Measurements from ENCODE around the gene GRIN3A.

Gene GRIN3A

GRCh38 chr9:101738566-101739183 lies at the start of gene GRIN3A:
Gene GRIN3A (minus strand): TSS chr9:101738647. CDS start chr9:101737979, 668 bp downstream.
- no peaks in the 10 kb centered on the region for H3K9me2 ChIP-seq (replicated peaks; ENCODE audit: insufficient read depth, low read length)
- H3K27me3 ChIP-seq (ENCODE audit: low read length) = no peaks in the 10 kb centered on the region
- H3K9me3 ChIP-seq (ENCODE audit: insufficient read depth, low read length) = no peaks in the 10 kb centered on the region
- no peaks in the 10 kb centered on the region for H3K36me3 ChIP-seq (ENCODE audit: low read length)
- no peak within 1 kb of the TSS for H3K4me2 ChIP-seq (ENCODE audit: low read depth, low read length, poor library complexity, severe bottlenecking)
- no peak within 1 kb of the TSS for H3K27ac ChIP-seq (ENCODE audit: low read depth, low read length)
- H3F3A ChIP-seq (ENCODE audit: insufficient read depth) = no peaks in the 10 kb centered on the region
- no peak for TF ChIP-seq EZH2phosphoT487 (conservative IDR thresholded peaks at IDR 0.05; ENCODE audit: low read length)
- no peak for TF ChIP-seq CTCF (IDR thresholded peaks at IDR 0.05; ENCODE audit: insufficient read depth, low read length, poor library complexity, severe bottlenecking)
- no peak within 1 kb of the TSS for H3K9ac ChIP-seq (ENCODE audit: low read length)
- no peak within 1 kb of the TSS for H3K4me3 ChIP-seq (ENCODE audit: insufficient read depth, low read length, poor library complexity, severe bottlenecking)
- H4K20me1 ChIP-seq (ENCODE audit: low read depth, low read length) = no peaks in the 10 kb centered on the region
- H2AFZ ChIP-seq (ENCODE audit: low read depth, low read length, severe bottlenecking) = no peak within 1 kb of the TSS
- H3K79me2 ChIP-seq (ENCODE audit: insufficient read depth, low read length) = no peaks in the 10 kb centered on the region

GRCh38 chr9:101787891-101788290 lies 49.4 kb upstream of the GRIN3A start:
- no peak overlapping the region for H2AFZ ChIP-seq (ENCODE audit: low read depth, low read length, severe bottlenecking)
- H3K36me3 ChIP-seq (ENCODE audit: low read length) = no peaks in the 10 kb centered on the region
- no peak overlapping the region for H3K9ac ChIP-seq (ENCODE audit: low read length)
- H3K9me2 ChIP-seq (replicated peaks; ENCODE audit: insufficient read depth, low read length) = no peaks in the 10 kb centered on the region
- no peaks in the 10 kb centered on the region for H3K9me3 ChIP-seq (ENCODE audit: insufficient read depth, low read length)
- no peaks in the 10 kb centered on the region for H3F3A ChIP-seq (ENCODE audit: insufficient read depth)
- no peak overlapping the region for H3K4me3 ChIP-seq (ENCODE audit: insufficient read depth, low read length, poor library complexity, severe bottlenecking)
- H3K79me2 ChIP-seq (ENCODE audit: insufficient read depth, low read length) = no peaks in the 10 kb centered on the region
- H3K27ac ChIP-seq (ENCODE audit: low read depth, low read length) = no peak overlapping the region
- TF ChIP-seq EZH2phosphoT487 (conservative IDR thresholded peaks at IDR 0.05; ENCODE audit: low read length) = no peak
- TF ChIP-seq CTCF (IDR thresholded peaks at IDR 0.05; ENCODE audit: insufficient read depth, low read length, poor library complexity, severe bottlenecking) = no peak
- no peak overlapping the region for H3K4me2 ChIP-seq (ENCODE audit: low read depth, low read length, poor library complexity, severe bottlenecking)
- no peaks in the 10 kb centered on the region for H4K20me1 ChIP-seq (ENCODE audit: low read depth, low read length)
- H3K27me3 ChIP-seq (ENCODE audit: low read length) = no peaks in the 10 kb centered on the region

- H3K27ac ChIP-seq (ENCODE audit: low read depth, low read length) = no peak overlapping the region
- H3K9me3 ChIP-seq (ENCODE audit: insufficient read depth, low read length) = no peaks in the 10 kb centered on the region
- no peak overlapping the region for H2AFZ ChIP-seq (ENCODE audit: low read depth, low read length, severe bottlenecking)
- no peaks in the 10 kb centered on the region for H3K36me3 ChIP-seq (ENCODE audit: low read length)
- no peak overlapping the region for H3K4me3 ChIP-seq (ENCODE audit: insufficient read depth, low read length, poor library complexity, severe bottlenecking)
- H3K9ac ChIP-seq (ENCODE audit: low read length) = no peak overlapping the region
- H3F3A ChIP-seq (ENCODE audit: insufficient read depth) = no peaks in the 10 kb centered on the region
- no peak overlapping the region for H3K4me2 ChIP-seq (ENCODE audit: low read depth, low read length, poor library complexity, severe bottlenecking)
- H3K9me2 ChIP-seq (replicated peaks; ENCODE audit: insufficient read depth, low read length) = no peaks in the 10 kb centered on the region
- H3K27me3 ChIP-seq (ENCODE audit: low read length) = no peaks in the 10 kb centered on the region
- H3K79me2 ChIP-seq (ENCODE audit: insufficient read depth, low read length) = no peaks in the 10 kb centered on the region
- H4K20me1 ChIP-seq (ENCODE audit: low read depth, low read length) = no peaks in the 10 kb centered on the region
- TF ChIP-seq CTCF (IDR thresholded peaks at IDR 0.05; ENCODE audit: insufficient read depth, low read length, poor library complexity, severe bottlenecking) (no peak), EZH2phosphoT487 (conservative IDR thresholded peaks at IDR 0.05; ENCODE audit: low read length) (no peak)
These were observed 39.9 kb upstream of the GRIN3A start for GRCh38 chr9:101778332-101778731.
